K562 (cell line): ENCODE results near the gene PBOV1.

Source experiments
- CAMTA2 ChIP-seq: fragments of 250-450 bp; sonication (Bioruptor Pico); conservative IDR thresholded peaks from 2 replicates; pipeline ENCODE4 v1.5.1; 2022
- HNRNPH1 ChIP-seq: fragments of 200-400 bp; formaldehyde crosslinking; optimal IDR thresholded peaks from 2 replicates; pipeline ENCODE3; 2017; ENCODE audit warnings: low read depth, mild to moderate bottlenecking, low read length, moderate library complexity
- NBN ChIP-seq: fragments of 450-650 bp; IDR thresholded peaks from 2 replicates; pipeline ENCODE4 v1.6.1; 2016; ENCODE audit warnings: low read depth, mild to moderate bottlenecking
- NFIX ChIP-seq: fragments of 250-450 bp; sonication (Bioruptor Pico); IDR thresholded peaks from 2 replicates; pipeline ENCODE4 v1.4.0; 2020; ENCODE audit warnings: low read depth, mild to moderate bottlenecking, moderate library complexity
- NFYB ChIP-seq: IDR thresholded peaks from 2 replicates; pipeline ENCODE4 v1.6.1; 2011; ENCODE audit warnings: mild to moderate bottlenecking, moderate library complexity; ENCODE audit not compliant: insufficient read length; ENCODE audit errors: extremely low read depth
- POLR2A ChIP-seq: fragments of 450-650 bp; conservative IDR thresholded peaks from 2 replicates; pipeline ENCODE4 v1.6.1; 2016
- SMC3 ChIP-seq: conservative IDR thresholded peaks from 2 replicates; pipeline ENCODE4 v1.6.1; 2011; ENCODE audit warnings: low read depth, low read length, improper control_type of control experiment; ENCODE audit not compliant: insufficient read depth
- TF ChIP-seq, protein P1 (sequence below): sonication (generic); formaldehyde crosslinking; IDR thresholded peaks from 2 replicates; pipeline ENCODE4 v1.8.1; 2023; ENCODE audit warnings: mild to moderate bottlenecking, missing genetic modification reagents

DNA sequence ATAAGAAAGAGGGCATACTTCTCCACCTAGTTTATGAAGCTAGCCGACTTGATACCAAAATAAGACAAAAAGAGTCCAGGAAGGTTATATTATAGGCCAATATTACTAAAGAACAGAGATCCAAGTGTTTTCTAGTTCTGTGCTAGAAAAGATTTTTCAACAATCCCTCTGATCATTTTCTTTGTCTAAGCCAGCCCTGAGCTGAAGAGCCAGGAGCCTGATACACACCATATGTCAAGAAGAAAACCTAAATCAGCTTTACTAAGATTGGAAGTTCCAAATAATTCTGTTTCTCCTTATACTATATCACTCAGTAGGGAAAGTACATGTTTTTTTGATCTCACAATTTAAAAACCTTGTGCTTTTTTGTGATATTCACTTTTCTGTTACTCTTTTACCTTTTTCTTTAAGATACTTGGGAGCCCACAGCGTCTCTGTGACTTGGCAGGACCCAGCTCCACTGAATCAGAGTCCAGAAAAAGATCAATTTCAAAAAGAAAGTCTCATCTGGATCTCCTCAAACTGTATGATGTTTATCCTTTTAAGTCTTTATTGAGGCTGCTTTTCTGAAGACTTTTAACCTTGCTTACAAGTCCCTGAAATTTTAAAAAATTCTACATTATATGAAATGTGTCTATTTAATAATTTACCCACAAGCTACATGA, 43.0 kb upstream of the PBOV1 start:
- TF ChIP-seq HNRNPH1, result no peak
- no peak for TF ChIP-seq CAMTA2
- no peak for TF ChIP-seq POLR2A
- no peak for TF ChIP-seq NBN
- TF ChIP-seq, protein P1, sequence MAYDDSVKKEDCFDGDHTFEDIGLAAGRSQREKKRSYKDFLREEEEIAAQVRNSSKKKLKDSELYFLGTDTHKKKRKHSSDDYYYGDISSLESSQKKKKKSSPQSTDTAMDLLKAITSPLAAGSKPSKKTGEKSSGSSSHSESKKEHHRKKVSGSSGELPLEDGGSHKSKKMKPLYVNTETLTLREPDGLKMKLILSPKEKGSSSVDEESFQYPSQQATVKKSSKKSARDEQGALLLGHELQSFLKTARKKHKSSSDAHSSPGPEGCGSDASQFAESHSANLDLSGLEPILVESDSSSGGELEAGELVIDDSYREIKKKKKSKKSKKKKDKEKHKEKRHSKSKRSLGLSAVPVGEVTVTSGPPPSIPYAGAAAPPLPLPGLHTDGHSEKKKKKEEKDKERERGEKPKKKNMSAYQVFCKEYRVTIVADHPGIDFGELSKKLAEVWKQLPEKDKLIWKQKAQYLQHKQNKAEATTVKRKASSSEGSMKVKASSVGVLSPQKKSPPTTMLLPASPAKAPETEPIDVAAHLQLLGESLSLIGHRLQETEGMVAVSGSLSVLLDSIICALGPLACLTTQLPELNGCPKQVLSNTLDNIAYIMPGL (CRISPR knock-in tag), result no peak
- TF ChIP-seq SMC3, result no peak
- TF ChIP-seq NFIX (CRISPR knock-in tag), result no peak
- no peak for TF ChIP-seq NFYB
